Stimulated activated CD4-positive, alpha-beta T cell treated with anti-CD3 and anti-CD28 coated beads, TNF-alpha, amount 100 ng/mL, for 1 hour (primary cell): ENCODE data around the gene TMEM17.
A peak's percentile ranks its signal among the peaks of the same experiment; 100 is the strongest.

Source experiments
- DNase-seq, 3 donors: peaks; one replicate each; pipeline ENCODE4 v3.0.0-alpha.2; 2020; ENCODE audit warnings: low read depth in 3 of 3, low spot score in 1 of 3

The TMEM17 gene

DNA sequence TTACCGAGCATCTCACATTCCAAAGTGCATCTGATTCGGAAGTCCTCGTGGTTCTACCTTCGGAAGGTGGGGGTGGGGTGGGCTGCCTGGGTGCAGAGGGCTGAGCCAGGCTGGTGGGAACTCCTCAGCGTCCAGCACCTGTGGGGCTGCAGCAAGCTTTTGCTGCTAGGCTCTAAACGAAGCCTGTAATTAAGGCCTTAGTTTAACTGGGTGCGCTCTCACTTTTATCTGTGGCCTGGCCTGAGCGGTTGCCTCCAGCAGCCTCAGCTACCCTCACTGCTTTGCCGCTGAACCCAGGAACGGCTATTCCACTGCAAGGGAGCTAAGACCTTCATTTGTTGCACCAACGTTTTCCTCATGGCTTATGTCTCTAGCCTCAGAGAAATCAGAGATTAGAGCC, 48.4 kb downstream of the TMEM17 start:
- DNase-seq, result no peak

GRCh38 chr2:62456721-62457539, 49.1 kb downstream of the TMEM17 start:
- peak in 2 of 3 donors; percentile 29 to 63 for DNase-seq

- DNase-seq, result no peak
Observed at GRCh38 chr2:62455957-62456692, 49.9 kb downstream of the TMEM17 start.

DNA sequence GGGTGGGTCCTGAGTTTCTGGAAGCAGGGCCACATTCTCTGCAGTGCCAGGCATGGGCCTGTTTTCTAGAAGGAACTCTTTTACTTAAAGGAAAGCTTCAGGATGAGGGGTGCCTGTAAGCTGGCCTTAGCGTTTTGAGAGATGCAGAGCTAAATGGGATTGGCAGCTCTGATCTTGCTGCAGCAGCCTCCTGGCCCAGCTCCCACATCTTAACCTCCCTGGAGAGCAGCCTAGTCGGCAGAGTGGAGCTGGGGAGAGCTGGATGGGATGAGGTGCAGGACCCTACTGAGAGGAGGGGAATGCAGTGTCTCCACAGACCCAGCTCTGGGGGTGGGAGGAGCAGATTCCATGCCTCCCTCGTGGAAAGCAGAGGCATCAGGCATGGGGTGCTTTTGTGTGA, 52.0 kb downstream of the TMEM17 start:
- no peak for DNase-seq

GRCh38 chr2:62452701-62453454, 53.1 kb downstream of the TMEM17 start:
- DNase-seq, result no peak

- DNase-seq, result no peak
Observed at GRCh38 chr2:62450716-62451191, 55.2 kb downstream of the TMEM17 start.
